ENCODE measurements around the gene TCHHL1.
A peak's percentile ranks its signal among the peaks of the same experiment; 100 is the strongest.

DNA sequence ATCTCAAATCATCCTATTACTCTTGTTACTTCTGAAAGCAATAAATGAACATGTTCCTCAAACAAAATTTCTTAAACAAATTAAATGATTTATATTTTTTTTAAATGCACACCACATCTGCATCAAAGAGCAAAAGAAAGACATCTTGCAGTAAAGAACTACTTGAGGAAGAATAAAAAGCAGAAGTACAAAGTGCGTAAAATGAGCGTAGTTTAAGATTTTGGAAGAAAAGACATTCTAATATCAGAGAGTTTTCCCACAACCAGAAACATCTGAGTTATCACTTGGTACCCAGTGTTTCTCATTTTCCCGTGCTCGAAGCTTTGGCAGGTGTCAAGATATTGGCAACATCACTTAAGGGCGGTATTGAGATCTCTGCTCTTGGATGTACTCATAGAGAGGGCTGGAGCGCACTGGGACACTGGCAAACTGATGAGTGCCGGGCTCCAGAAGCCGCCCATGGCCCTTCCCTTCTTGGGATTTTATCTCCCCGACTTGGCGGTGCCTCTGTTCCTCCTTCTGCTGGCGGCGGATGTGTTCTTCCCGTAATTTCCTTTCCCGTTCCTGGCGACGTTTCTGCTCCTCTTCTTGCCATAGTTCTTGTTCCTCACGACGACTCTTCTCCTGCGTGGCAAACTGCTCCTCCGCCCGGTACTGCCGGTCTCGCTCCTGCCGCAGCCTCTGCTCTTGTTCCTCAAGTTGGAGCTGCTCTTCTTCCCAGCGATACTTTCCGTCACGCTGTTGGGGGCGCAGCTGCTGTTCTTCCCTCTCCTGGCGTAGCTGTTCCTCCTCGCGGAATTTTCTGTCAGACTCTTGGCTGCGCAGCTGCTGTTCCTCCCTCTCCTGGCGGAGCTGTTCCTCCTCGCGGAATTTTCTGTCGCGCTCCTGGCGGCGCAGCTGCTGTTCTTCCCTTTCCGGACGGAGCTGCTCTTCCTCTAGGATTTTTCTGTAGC lies 18.4 kb upstream of the TCHHL1 start:
- TF ChIP-seq, protein P1, sequence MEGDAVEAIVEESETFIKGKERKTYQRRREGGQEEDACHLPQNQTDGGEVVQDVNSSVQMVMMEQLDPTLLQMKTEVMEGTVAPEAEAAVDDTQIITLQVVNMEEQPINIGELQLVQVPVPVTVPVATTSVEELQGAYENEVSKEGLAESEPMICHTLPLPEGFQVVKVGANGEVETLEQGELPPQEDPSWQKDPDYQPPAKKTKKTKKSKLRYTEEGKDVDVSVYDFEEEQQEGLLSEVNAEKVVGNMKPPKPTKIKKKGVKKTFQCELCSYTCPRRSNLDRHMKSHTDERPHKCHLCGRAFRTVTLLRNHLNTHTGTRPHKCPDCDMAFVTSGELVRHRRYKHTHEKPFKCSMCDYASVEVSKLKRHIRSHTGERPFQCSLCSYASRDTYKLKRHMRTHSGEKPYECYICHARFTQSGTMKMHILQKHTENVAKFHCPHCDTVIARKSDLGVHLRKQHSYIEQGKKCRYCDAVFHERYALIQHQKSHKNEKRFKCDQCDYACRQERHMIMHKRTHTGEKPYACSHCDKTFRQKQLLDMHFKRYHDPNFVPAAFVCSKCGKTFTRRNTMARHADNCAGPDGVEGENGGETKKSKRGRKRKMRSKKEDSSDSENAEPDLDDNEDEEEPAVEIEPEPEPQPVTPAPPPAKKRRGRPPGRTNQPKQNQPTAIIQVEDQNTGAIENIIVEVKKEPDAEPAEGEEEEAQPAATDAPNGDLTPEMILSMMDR (IDR thresholded peaks at IDR 0.05 in 2 of 3, conservative IDR thresholded peaks at IDR 0.05 in 1 of 3; ENCODE audit: borderline replicate concordance in 1 of 3, insufficient read depth in 1 of 3, low read depth in 2 of 3, low read length in 2 of 3), result peak; percentile 19 to 40 (median 27); a peak in 3 of 6 replicates
- TF ChIP-seq SP1 (IDR thresholded peaks at IDR 0.05; ENCODE audit: low read depth) (no peak; the same call in 1 of the 2 replicates), JUND (IDR thresholded peaks at IDR 0.05) (no peak), EZH2 (IDR thresholded peaks at IDR 0.05) (no peak), POLR2AphosphoS5 (IDR thresholded peaks at IDR 0.05; ENCODE audit: low read depth, low read length) (no peak), YY1 (IDR thresholded peaks at IDR 0.05; ENCODE audit: extremely low read depth, insufficient replicate concordance, low read depth, low read length) (no peak), POLR2A (IDR thresholded peaks at IDR 0.05; ENCODE audit: borderline replicate concordance, extremely low read depth, insufficient read depth, insufficient read length) (no peak), SRF (IDR thresholded peaks at IDR 0.05; ENCODE audit: low read depth) (no peak), FOSL1 (IDR thresholded peaks at IDR 0.05; ENCODE audit: low read depth) (no peak), CEBPB (IDR thresholded peaks at IDR 0.05; ENCODE audit: low read depth) (no peak)
- TF ChIP-seq, protein P2, sequence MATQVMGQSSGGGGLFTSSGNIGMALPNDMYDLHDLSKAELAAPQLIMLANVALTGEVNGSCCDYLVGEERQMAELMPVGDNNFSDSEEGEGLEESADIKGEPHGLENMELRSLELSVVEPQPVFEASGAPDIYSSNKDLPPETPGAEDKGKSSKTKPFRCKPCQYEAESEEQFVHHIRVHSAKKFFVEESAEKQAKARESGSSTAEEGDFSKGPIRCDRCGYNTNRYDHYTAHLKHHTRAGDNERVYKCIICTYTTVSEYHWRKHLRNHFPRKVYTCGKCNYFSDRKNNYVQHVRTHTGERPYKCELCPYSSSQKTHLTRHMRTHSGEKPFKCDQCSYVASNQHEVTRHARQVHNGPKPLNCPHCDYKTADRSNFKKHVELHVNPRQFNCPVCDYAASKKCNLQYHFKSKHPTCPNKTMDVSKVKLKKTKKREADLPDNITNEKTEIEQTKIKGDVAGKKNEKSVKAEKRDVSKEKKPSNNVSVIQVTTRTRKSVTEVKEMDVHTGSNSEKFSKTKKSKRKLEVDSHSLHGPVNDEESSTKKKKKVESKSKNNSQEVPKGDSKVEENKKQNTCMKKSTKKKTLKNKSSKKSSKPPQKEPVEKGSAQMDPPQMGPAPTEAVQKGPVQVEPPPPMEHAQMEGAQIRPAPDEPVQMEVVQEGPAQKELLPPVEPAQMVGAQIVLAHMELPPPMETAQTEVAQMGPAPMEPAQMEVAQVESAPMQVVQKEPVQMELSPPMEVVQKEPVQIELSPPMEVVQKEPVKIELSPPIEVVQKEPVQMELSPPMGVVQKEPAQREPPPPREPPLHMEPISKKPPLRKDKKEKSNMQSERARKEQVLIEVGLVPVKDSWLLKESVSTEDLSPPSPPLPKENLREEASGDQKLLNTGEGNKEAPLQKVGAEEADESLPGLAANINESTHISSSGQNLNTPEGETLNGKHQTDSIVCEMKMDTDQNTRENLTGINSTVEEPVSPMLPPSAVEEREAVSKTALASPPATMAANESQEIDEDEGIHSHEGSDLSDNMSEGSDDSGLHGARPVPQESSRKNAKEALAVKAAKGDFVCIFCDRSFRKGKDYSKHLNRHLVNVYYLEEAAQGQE (IDR thresholded peaks at IDR 0.05; ENCODE audit: low read depth), result no peak
- TF ChIP-seq, protein P3, sequence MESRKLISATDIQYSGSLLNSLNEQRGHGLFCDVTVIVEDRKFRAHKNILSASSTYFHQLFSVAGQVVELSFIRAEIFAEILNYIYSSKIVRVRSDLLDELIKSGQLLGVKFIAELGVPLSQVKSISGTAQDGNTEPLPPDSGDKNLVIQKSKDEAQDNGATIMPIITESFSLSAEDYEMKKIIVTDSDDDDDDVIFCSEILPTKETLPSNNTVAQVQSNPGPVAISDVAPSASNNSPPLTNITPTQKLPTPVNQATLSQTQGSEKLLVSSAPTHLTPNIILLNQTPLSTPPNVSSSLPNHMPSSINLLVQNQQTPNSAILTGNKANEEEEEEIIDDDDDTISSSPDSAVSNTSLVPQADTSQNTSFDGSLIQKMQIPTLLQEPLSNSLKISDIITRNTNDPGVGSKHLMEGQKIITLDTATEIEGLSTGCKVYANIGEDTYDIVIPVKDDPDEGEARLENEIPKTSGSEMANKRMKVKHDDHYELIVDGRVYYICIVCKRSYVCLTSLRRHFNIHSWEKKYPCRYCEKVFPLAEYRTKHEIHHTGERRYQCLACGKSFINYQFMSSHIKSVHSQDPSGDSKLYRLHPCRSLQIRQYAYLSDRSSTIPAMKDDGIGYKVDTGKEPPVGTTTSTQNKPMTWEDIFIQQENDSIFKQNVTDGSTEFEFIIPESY (IDR thresholded peaks at IDR 0.05; ENCODE audit: extremely low read depth, insufficient replicate concordance, low read length), result no peak
- TF ChIP-seq, protein P4, sequence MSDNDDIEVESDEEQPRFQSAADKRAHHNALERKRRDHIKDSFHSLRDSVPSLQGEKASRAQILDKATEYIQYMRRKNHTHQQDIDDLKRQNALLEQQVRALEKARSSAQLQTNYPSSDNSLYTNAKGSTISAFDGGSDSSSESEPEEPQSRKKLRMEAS (IDR thresholded peaks at IDR 0.05), result 0 out of 2 replicates have a peak, but pooled peaks have one; percentile 43
- TF ChIP-seq, protein P5, sequence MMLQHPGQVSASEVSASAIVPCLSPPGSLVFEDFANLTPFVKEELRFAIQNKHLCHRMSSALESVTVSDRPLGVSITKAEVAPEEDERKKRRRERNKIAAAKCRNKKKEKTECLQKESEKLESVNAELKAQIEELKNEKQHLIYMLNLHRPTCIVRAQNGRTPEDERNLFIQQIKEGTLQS (IDR thresholded peaks at IDR 0.05), result no peak

All from HCT116 (cell line).